Measurements from ENCODE around the gene MEN1. TPM values are rescaled to one million over a fixed set of nuclear protein-coding genes. Genes with fewer than 3 reads are reported as not detected.

MEN1 gene
- total and polyA plus RNA-seq, 9 of the 15 experiments (the other 6 are each of a cell fraction or from before 2014, with no cell fraction given), result 3.4 to 57.2 (median 19.3) TPM

GRCh38 chr11:64778223-64778472, 32.2 kb downstream of the MEN1 start (continued):
- TF ChIP-seq TAF9B (IDR thresholded peaks at IDR 0.05; ENCODE audit: partially characterized antibody), result peak; percentile 23
- TF ChIP-seq AFF4 (CRISPR knock-in tag; IDR thresholded peaks at IDR 0.05), result 0 out of 2 replicates have a peak, but pooled peaks have one; percentile 74
- TF ChIP-seq EGR1 (conservative IDR thresholded peaks at IDR 0.05), result no peak
- peak; percentile 81 for TF ChIP-seq SUPT5H (IDR thresholded peaks at IDR 0.05)
- no peak for TF ChIP-seq HBP1 (CRISPR knock-in tag; IDR thresholded peaks at IDR 0.05)
- no peak for TF ChIP-seq USF2 (CRISPR knock-in tag; IDR thresholded peaks at IDR 0.05)
- no peak for TF ChIP-seq ZC3H4 (CRISPR knock-in tag; IDR thresholded peaks at IDR 0.05; ENCODE audit: borderline replicate concordance)
- TF ChIP-seq ZNF316 (IDR thresholded peaks at IDR 0.05), result no peak
- TF ChIP-seq ZBTB1 (CRISPR knock-in tag; IDR thresholded peaks at IDR 0.05; ENCODE audit: borderline replicate concordance, low read depth), result peak; percentile 53; the same call in 1 of the 2 replicates
- no peak for TF ChIP-seq MECOM (CRISPR knock-in tag; IDR thresholded peaks at IDR 0.05)
- peak; percentile 77 for TF ChIP-seq ZFX (CRISPR knock-in tag; IDR thresholded peaks at IDR 0.05)
- TF ChIP-seq MEF2A (IDR thresholded peaks at IDR 0.05; ENCODE audit: control insufficient read depth, low read depth, low read length), result no peak
- TF ChIP-seq MYNN (IDR thresholded peaks at IDR 0.05), result no peak
- TF ChIP-seq MYNN (CRISPR knock-in tag; IDR thresholded peaks at IDR 0.05), result no peak
- no peak for TF ChIP-seq POLR2AphosphoS5 (IDR thresholded peaks at IDR 0.05; ENCODE audit: control insufficient read depth, insufficient read depth, low read depth, low read length)
- TF ChIP-seq KLF16 (IDR thresholded peaks at IDR 0.05), result no peak
- peak; percentile 35 for TF ChIP-seq PCBP2 (IDR thresholded peaks at IDR 0.05; ENCODE audit: low read depth, low read length, poor library complexity, severe bottlenecking)
- TF ChIP-seq ETV6 (IDR thresholded peaks at IDR 0.05; ENCODE audit: borderline replicate concordance in 1 of 2, low read depth in 2 of 2, low read length in 1 of 2), result no peak
- no peak for TF ChIP-seq ETV6 (CRISPR knock-in tag; IDR thresholded peaks at IDR 0.05; ENCODE audit: borderline replicate concordance)
- no peak for TF ChIP-seq ZNF143 (CRISPR knock-in tag; IDR thresholded peaks at IDR 0.05)
- no peak for TF ChIP-seq ZKSCAN8 (CRISPR knock-in tag; IDR thresholded peaks at IDR 0.05)
- TF ChIP-seq HNRNPUL1 (IDR thresholded peaks at IDR 0.05; ENCODE audit: low read length), result no peak
- no peak for TF ChIP-seq ZFP91 (CRISPR knock-in tag; IDR thresholded peaks at IDR 0.05)
- no peak for TF ChIP-seq EP300 (IDR thresholded peaks at IDR 0.05; ENCODE audit: low read length)
- no peak for TF ChIP-seq SNRNP70 (optimal IDR thresholded peaks at IDR 0.05; ENCODE audit: low read depth, low read length)
